ENCODE results near the gene EIF4G3. TPM values are rescaled to one million over a fixed set of nuclear protein-coding genes. Genes with fewer than 3 reads are reported as not detected.
"Not testable (repeated sequence)": the region's sequence is repeated elsewhere in the genome, so short reads cannot be mapped to it uniquely, and the experiment has no call there.

The EIF4G3 gene
- total RNA-seq, 4 donors from 2014 or later, result 41.2 to 57.3 (median 50.0) TPM

GRCh38 chr1:21192284-21192683, 15.6 kb upstream of the EIF4G3 start:
- no peaks in the 10 kb centered on the region for H3K27me3 ChIP-seq
- no peaks in the 10 kb centered on the region for H3K9me3 ChIP-seq
- TF ChIP-seq POLR2A (IDR thresholded peaks at IDR 0.05) (no peak), EP300 (IDR thresholded peaks at IDR 0.05) (no peak)
- TF ChIP-seq, protein P1, sequence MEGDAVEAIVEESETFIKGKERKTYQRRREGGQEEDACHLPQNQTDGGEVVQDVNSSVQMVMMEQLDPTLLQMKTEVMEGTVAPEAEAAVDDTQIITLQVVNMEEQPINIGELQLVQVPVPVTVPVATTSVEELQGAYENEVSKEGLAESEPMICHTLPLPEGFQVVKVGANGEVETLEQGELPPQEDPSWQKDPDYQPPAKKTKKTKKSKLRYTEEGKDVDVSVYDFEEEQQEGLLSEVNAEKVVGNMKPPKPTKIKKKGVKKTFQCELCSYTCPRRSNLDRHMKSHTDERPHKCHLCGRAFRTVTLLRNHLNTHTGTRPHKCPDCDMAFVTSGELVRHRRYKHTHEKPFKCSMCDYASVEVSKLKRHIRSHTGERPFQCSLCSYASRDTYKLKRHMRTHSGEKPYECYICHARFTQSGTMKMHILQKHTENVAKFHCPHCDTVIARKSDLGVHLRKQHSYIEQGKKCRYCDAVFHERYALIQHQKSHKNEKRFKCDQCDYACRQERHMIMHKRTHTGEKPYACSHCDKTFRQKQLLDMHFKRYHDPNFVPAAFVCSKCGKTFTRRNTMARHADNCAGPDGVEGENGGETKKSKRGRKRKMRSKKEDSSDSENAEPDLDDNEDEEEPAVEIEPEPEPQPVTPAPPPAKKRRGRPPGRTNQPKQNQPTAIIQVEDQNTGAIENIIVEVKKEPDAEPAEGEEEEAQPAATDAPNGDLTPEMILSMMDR (IDR thresholded peaks at IDR 0.05), result no peak
- H3K4me1 ChIP-seq, result peaks cover 0 to 4% (median 0%) of the 10 kb centered on the region in 4 donors
- DNase-seq (ENCODE audit: low spot score in 2 of 2), result no peak
- H3K27ac ChIP-seq, result no peak overlapping the region
- no peak overlapping the region for H3K4me3 ChIP-seq
- 68 to 72% methylated on average over 5 of the region's 5 CpGs for WGBS, 2 donors
- H3K36me3 ChIP-seq, result no peaks in the 10 kb centered on the region

GRCh38 chr1:21190771-21191170, 14.1 kb upstream of the EIF4G3 start:
- H3K9me3 ChIP-seq; H3K4me1 ChIP-seq; H3K27ac ChIP-seq; H3K36me3 ChIP-seq; H3K27me3 ChIP-seq; H3K4me3 ChIP-seq; DNase-seq (ENCODE audit: low spot score in 2 of 2): not testable (repeated sequence)
- 61 to 70% methylated on average over 2 of the region's 2 CpGs for WGBS, 2 donors

DNA sequence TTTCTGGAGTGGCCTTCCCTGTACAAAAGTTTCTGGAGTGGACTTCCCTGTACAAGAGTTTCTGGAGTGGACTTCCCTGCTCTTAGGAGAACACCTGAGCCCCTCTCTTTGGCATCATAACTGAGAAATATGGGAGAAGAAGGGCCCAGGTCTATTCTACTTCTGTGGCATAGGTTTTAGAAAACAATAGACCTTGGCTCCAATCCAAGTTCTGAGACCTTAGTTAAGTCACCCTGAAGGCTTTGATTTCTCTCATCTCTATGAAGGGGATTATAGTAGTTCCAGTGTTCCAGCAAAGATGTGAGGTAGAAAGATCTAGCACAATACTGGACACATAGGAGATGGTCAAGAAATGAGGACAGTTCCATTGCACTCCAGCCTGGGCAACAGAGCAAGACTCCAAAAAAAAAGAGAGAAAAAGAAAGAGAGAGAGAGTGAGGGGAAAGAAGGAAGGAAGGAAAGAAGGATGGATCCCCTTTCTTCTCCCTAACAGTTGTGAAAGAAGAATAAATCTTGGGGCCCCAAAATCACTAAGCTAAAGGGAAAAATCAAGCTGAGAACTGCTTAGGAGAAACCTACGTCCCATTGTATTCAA, 13.3 kb upstream of the EIF4G3 start:
- Histone ChIP-seq H3K27me3 (no peaks in the 10 kb centered on the region), H3K9me3 (no peaks in the 10 kb centered on the region), H3K4me3 (no peak overlapping the region), H3K4me1 (peaks cover 0 to 4% (median 0%) of the 10 kb centered on the region in 4 donors), H3K36me3 (no peaks in the 10 kb centered on the region), H3K27ac (no peak overlapping the region)
- 85 to 100% methylated on average over 1 of the region's 1 CpG for WGBS, 2 donors
- no peak for DNase-seq (ENCODE audit: low spot score in 2 of 2)
- TF ChIP-seq, protein P1 (IDR thresholded peaks at IDR 0.05), result no peak
- TF ChIP-seq EP300 (IDR thresholded peaks at IDR 0.05) (no peak), POLR2A (IDR thresholded peaks at IDR 0.05) (no peak)

- peaks cover 0 to 4% (median 2%) of the 10 kb centered on the region in 4 donors for H3K4me1 ChIP-seq
- 39 to 44% methylated on average over 3 of the region's 3 CpGs for WGBS, 2 donors
- H3K27me3 ChIP-seq, result no peaks in the 10 kb centered on the region
- H3K36me3 ChIP-seq, result no peaks in the 10 kb centered on the region
- no peaks in the 10 kb centered on the region for H3K9me3 ChIP-seq
- DNase-seq (ENCODE audit: low spot score in 2 of 2), result no peak
- TF ChIP-seq EP300 (IDR thresholded peaks at IDR 0.05), result no peak
- TF ChIP-seq POLR2A (IDR thresholded peaks at IDR 0.05), result no peak
- TF ChIP-seq, protein P1 (IDR thresholded peaks at IDR 0.05), result no peak
- no peak overlapping the region for H3K27ac ChIP-seq
- no peak overlapping the region for H3K4me3 ChIP-seq
Measured at GRCh38 chr1:21189421-21189820, 12.7 kb upstream of the EIF4G3 start.

- 84 to 91% methylated on average over 3 of the region's 3 CpGs for WGBS, 2 donors
- no peaks in the 10 kb centered on the region for H3K9me3 ChIP-seq
- H3K27me3 ChIP-seq, result no peaks in the 10 kb centered on the region
- H3K4me1 ChIP-seq, result peaks cover 0 to 10% (median 2%) of the 10 kb centered on the region in 4 donors
- DNase-seq (ENCODE audit: low spot score in 2 of 2), result no peak
- no peaks in the 10 kb centered on the region for H3K36me3 ChIP-seq
- no peak overlapping the region for H3K27ac ChIP-seq
- TF ChIP-seq, protein P1 (IDR thresholded peaks at IDR 0.05), result no peak
- TF ChIP-seq EP300 (IDR thresholded peaks at IDR 0.05) (no peak), POLR2A (IDR thresholded peaks at IDR 0.05) (no peak)
- no peak overlapping the region for H3K4me3 ChIP-seq
Measured at GRCh38 chr1:21188235-21188634, 11.5 kb upstream of the EIF4G3 start.
